Measurements from ENCODE around the gene PHPT1.
A peak's percentile ranks its signal among the peaks of the same experiment; 100 is the strongest.

Gene PHPT1

DNA sequence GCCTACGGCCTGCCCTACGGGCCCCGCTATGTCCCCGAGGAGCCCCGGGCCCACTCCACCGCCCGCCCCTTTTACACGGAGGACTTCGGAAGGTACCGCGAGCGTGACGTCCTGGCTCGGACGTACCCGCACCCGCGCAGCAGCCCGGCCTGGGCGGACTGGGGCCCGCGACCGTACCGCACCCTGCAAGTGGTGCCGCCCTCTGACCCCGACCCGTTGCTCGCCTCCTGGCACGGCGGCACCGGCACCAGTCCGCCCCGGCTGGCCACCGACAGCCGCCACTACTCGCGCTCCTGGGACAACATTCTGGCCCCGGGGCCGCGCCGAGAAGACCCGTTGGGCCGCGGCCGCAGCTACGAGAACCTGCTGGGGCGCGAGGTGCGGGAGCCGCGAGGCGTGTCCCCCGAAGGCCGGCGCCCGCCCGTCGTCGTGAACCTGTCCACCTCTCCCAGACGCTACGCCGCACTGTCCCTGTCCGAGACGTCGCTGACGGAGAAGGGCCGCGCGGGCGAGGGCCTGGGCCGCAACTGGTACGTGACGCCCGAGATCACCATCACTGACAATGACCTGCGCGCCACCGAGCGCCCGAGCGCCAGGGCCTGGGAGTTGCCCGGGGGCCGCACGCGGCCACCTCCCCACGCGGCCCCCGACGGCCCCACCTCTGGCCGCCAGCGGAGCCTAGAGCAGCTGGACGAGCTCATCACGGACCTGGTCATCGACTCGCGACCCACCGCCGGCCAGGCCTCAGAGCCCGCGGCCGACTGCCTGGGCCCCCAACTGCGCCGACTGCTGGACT lies 3.5 kb upstream of the PHPT1 start:
- Histone ChIP-seq H3K4me2 (ENCODE audit: low read length) (no peak overlapping the region), H2AFZ (no peak overlapping the region), H3K79me2 (no peaks in the 10 kb centered on the region), H3K36me3 (ENCODE audit: control insufficient read depth, insufficient read depth, low read length) (no peaks in the 10 kb centered on the region), H3K9me3 (ENCODE audit: control insufficient read depth, low read length) (no peaks in the 10 kb centered on the region), H3K27me3 (ENCODE audit: control insufficient read depth, insufficient read depth, low read length) (no peaks in the 10 kb centered on the region), H3K4me1 (peaks cover 7% of the 10 kb centered on the region), H3K4me3 (ENCODE audit: low read depth, low read length) (no peak overlapping the region), H3K27ac (no peak overlapping the region), H3K9ac (no peak overlapping the region)
- TF ChIP-seq, protein P1, sequence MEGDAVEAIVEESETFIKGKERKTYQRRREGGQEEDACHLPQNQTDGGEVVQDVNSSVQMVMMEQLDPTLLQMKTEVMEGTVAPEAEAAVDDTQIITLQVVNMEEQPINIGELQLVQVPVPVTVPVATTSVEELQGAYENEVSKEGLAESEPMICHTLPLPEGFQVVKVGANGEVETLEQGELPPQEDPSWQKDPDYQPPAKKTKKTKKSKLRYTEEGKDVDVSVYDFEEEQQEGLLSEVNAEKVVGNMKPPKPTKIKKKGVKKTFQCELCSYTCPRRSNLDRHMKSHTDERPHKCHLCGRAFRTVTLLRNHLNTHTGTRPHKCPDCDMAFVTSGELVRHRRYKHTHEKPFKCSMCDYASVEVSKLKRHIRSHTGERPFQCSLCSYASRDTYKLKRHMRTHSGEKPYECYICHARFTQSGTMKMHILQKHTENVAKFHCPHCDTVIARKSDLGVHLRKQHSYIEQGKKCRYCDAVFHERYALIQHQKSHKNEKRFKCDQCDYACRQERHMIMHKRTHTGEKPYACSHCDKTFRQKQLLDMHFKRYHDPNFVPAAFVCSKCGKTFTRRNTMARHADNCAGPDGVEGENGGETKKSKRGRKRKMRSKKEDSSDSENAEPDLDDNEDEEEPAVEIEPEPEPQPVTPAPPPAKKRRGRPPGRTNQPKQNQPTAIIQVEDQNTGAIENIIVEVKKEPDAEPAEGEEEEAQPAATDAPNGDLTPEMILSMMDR (IDR thresholded peaks at IDR 0.05) = no peak

- H3K27ac ChIP-seq = no peak overlapping the region
- H3K36me3 ChIP-seq (ENCODE audit: control insufficient read depth, insufficient read depth, low read length) = no peaks in the 10 kb centered on the region
- H3K9me3 ChIP-seq (ENCODE audit: control insufficient read depth, low read length) = no peaks in the 10 kb centered on the region
- no peaks in the 10 kb centered on the region for H3K79me2 ChIP-seq
- no peak overlapping the region for H2AFZ ChIP-seq
- no peaks in the 10 kb centered on the region for H3K27me3 ChIP-seq (ENCODE audit: control insufficient read depth, insufficient read depth, low read length)
- TF ChIP-seq, protein P1 (IDR thresholded peaks at IDR 0.05) = no peak
- H3K9ac ChIP-seq = no peak overlapping the region
- no peak overlapping the region for H3K4me3 ChIP-seq (ENCODE audit: low read depth, low read length)
- H3K4me2 ChIP-seq (ENCODE audit: low read length) = no peak overlapping the region
- H3K4me1 ChIP-seq = peaks cover 7% of the 10 kb centered on the region
These were observed 2.7 kb upstream of the PHPT1 start for GRCh38 chr9:136846376-136847087.

DNA sequence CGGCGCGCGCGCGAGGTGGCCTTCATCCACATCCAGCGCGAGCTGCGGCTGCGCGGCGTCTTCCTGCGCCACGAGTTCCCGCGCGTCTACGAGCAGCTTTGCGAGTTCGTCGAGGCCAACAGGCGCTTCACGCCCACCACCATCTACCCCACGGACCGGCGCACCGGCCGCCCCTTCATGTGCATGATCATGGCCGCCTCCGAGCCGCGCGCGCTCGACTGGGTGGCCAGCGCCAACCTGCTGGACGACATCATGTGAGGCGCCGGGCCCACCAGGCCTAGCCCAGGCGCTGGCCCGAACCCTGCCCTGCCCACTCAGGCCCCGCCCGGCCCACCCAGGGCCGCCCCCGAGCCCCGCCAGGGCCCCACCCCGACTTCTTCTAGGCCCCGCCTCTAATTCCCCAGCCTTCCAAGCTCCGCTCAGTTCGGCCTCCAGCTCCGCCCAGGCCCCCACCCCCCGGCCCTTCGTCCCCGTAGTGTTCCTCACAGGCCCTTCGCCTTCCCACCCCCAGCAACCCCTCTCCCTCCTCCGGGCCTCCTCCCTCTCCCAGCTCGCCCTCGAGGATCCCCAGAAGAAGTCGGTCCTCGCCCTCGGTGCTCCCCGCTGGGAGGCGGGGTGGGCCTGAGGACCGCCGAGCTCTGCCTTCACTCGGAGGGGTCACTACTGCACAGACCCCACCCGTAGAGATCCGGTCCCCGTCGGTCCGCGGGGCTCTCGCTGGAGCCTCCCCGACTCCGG lies 2.0 kb upstream of the PHPT1 start:
- Histone ChIP-seq H3K27ac (peak overlapping the region; percentile 47), H3K4me2 (ENCODE audit: low read length) (peak overlapping the region; percentile 93), H2AFZ (no peak overlapping the region), H3K36me3 (ENCODE audit: control insufficient read depth, insufficient read depth, low read length) (no peaks in the 10 kb centered on the region), H3K79me2 (no peaks in the 10 kb centered on the region), H3K4me3 (ENCODE audit: low read depth, low read length) (peak overlapping the region; percentile 96), H3K4me1 (peaks cover 5% of the 10 kb centered on the region), H3K9ac (no peak overlapping the region), H3K27me3 (ENCODE audit: control insufficient read depth, insufficient read depth, low read length) (no peaks in the 10 kb centered on the region), H3K9me3 (ENCODE audit: control insufficient read depth, low read length) (no peaks in the 10 kb centered on the region)
- TF ChIP-seq, protein P1 (IDR thresholded peaks at IDR 0.05) = no peak

- Histone ChIP-seq H3K4me1 (peaks cover 5% of the 10 kb centered on the region), H3K9ac (no peak overlapping the region), H3K27me3 (ENCODE audit: control insufficient read depth, insufficient read depth, low read length) (no peaks in the 10 kb centered on the region), H3K9me3 (ENCODE audit: control insufficient read depth, low read length) (no peaks in the 10 kb centered on the region), H3K36me3 (ENCODE audit: control insufficient read depth, insufficient read depth, low read length) (no peaks in the 10 kb centered on the region), H2AFZ (peak overlapping the region; percentile 38), H3K79me2 (no peaks in the 10 kb centered on the region), H3K4me3 (ENCODE audit: low read depth, low read length) (peak overlapping the region; percentile 96), H3K4me2 (ENCODE audit: low read length) (peak overlapping the region; percentile 93), H3K27ac (peak overlapping the region; percentile 47)
- TF ChIP-seq, protein P1 (IDR thresholded peaks at IDR 0.05) = no peak
These were observed 1.3 kb upstream of the PHPT1 start for GRCh38 chr9:136847826-136848392.
